ENCODE measurements around the gene KRT86. TPM values are rescaled to one million over a fixed set of nuclear protein-coding genes. Genes with fewer than 3 reads are reported as not detected.

Gene KRT86
- total RNA-seq, 1 donor from 2014 or later = 0.96 TPM

DNA sequence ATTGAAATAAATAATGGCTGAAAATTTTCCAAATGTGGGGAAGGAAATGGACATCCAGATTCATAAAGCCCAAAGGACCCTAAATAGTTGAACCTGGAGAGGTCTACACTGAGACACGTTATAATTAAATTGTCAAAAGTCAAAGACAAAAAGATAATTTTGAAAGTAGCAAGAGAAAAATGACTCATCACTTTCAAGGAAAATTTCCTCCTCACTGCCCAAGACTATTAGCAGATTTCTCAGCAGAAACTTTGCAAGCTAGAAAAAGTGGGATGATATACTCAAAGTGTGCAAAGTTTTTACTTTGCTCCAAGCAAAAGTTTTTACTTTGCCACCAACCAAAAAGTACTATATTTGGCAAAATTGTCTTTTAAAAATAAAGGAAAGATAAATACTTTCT lies 62.6 kb downstream of the KRT86 start:
- intact Hi-C loops (cut with DNase I) = no loop called here
- no peaks in the 10 kb centered on the region for H3K36me3 ChIP-seq
- TF ChIP-seq, protein P1, sequence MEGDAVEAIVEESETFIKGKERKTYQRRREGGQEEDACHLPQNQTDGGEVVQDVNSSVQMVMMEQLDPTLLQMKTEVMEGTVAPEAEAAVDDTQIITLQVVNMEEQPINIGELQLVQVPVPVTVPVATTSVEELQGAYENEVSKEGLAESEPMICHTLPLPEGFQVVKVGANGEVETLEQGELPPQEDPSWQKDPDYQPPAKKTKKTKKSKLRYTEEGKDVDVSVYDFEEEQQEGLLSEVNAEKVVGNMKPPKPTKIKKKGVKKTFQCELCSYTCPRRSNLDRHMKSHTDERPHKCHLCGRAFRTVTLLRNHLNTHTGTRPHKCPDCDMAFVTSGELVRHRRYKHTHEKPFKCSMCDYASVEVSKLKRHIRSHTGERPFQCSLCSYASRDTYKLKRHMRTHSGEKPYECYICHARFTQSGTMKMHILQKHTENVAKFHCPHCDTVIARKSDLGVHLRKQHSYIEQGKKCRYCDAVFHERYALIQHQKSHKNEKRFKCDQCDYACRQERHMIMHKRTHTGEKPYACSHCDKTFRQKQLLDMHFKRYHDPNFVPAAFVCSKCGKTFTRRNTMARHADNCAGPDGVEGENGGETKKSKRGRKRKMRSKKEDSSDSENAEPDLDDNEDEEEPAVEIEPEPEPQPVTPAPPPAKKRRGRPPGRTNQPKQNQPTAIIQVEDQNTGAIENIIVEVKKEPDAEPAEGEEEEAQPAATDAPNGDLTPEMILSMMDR (IDR thresholded peaks at IDR 0.05) = no peak

DNA sequence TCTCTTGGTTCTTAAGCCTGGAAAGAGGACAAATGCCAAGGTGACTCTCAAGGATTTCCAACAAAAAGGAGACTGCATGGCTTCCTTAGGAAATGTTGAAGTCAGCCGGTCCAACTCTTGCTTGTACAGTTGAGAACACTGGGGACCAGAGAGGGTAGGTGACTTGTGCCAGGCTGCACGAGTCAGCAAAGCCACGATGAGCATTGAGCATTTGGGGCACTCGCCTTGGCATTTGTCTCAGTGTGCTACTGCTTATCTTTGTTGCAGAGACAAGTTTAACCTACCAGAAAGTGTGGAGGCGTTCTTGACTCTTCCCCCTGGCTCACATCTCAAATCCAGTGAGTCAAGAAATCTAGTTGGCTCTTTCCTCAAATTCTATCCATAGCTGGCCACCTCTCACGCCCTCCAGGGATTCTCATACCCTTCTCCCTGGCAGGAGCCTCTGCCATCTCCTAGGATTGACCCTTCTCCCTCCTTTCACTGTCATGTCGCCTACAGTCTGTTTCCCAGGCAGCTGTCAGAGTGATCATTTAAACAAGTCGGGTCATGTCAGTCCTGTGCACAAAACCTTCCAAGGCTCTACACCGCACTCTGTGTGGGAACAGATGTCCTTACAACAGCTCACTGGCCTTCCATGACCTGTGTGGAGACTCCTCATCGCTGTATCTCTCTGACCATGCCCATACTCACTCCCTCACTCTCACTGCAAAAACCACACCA lies 64.0 kb downstream of the KRT86 start:
- intact Hi-C loops (cut with DNase I) = no loop called here
- Histone ChIP-seq H3K4me3 (no peak overlapping the region), H3K9me3 (peaks cover 6 to 17% of the 10 kb centered on the region in 2 donors), H3K4me1 (no peaks in the 10 kb centered on the region), H3K36me3 (no peaks in the 10 kb centered on the region), H3K27me3 (no peaks in the 10 kb centered on the region), H3K27ac (no peak overlapping the region)
- TF ChIP-seq, protein P1 (IDR thresholded peaks at IDR 0.05) = no peak
- DNase-seq (ENCODE audit: low spot score in 2 of 2) = no peak

More for the DNA sequence above, 62.6 kb downstream of the KRT86 start:
- no peak for DNase-seq (ENCODE audit: low spot score in 2 of 2)
- H3K27ac ChIP-seq = no peak overlapping the region
- no peaks in the 10 kb centered on the region for H3K27me3 ChIP-seq
- no peaks in the 10 kb centered on the region for H3K4me1 ChIP-seq
- no peak overlapping the region for H3K4me3 ChIP-seq
- peaks cover 6 to 17% of the 10 kb centered on the region in 2 donors for H3K9me3 ChIP-seq

DNA sequence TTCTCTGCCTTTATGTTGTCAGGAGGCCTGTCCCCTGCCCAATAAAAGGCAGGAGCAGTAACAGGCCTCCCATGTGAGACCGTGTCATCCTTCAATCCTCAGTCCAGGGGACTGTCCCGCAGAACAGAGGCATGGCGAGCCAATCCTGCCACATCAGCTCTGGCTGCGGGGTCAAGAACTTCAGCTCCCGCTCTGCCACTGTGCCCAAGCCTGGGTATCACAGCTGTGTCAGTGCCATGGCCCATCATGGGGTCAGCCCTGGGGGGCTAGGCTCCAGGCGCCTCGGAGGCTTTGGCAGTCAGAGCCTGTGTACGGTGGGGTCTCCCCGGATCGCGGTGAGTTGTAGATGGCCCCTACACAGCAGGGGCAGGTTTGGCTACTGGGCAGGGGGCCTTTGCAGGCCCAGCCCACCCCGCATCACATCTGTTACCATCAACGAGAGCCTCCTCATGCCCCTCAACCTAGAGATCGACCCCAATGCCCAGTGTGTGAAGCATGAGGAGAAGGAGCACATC lies 66.7 kb downstream of the KRT86 start:
- TF ChIP-seq, protein P1 (IDR thresholded peaks at IDR 0.05) = no peak
- H3K4me1 ChIP-seq = no peaks in the 10 kb centered on the region
- H3K27ac ChIP-seq = no peak overlapping the region
- no peak overlapping the region for H3K4me3 ChIP-seq
- intact Hi-C loops (cut with DNase I) = no loop called here
- no peak for DNase-seq (ENCODE audit: low spot score in 2 of 2)
- H3K27me3 ChIP-seq = no peaks in the 10 kb centered on the region
- H3K36me3 ChIP-seq = no peaks in the 10 kb centered on the region
- peaks cover 6 to 13% of the 10 kb centered on the region in 2 donors for H3K9me3 ChIP-seq

DNA sequence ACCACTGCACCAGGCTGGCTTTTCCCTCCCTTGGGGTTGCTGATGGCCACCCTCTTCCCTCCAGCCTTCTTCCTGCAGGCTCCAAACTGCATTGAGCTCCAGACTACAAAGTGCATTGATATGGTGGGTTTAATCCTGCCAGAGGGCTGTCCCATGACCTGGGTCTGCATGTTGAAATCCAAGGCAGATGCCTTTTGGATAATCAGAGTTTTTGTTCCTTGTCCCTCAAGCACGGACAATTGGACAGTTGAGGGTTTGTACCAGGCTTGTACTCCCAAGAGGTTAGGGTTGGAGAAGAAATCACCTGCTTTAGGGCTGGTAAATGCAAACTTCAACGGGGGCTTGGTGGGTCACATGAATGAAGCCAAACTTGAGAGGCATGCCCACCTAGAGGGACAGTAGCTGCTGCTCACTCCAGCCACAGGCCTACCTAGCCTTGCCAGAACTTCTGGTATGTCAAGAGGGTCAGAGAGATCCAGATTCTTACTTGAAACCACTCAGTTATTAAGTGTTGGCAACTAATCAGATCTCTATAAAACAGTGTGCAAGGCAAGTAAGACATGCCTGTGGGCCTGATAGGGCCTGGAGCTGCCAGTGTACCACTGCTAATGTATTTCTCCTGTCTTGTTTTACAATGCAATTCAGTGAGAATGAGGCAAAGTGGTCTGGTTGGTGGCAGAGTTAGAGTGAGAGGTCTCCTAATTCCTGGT lies 68.5 kb downstream of the KRT86 start:
- no peak for DNase-seq (ENCODE audit: low spot score in 2 of 2)
- intact Hi-C loops (cut with DNase I) = no loop called here
- Histone ChIP-seq H3K27ac (no peak overlapping the region), H3K4me1 (no peaks in the 10 kb centered on the region), H3K4me3 (no peak overlapping the region), H3K36me3 (no peaks in the 10 kb centered on the region), H3K27me3 (no peaks in the 10 kb centered on the region), H3K9me3 (no peaks in the 10 kb centered on the region)
- TF ChIP-seq, protein P1 (IDR thresholded peaks at IDR 0.05) = no peak

DNA sequence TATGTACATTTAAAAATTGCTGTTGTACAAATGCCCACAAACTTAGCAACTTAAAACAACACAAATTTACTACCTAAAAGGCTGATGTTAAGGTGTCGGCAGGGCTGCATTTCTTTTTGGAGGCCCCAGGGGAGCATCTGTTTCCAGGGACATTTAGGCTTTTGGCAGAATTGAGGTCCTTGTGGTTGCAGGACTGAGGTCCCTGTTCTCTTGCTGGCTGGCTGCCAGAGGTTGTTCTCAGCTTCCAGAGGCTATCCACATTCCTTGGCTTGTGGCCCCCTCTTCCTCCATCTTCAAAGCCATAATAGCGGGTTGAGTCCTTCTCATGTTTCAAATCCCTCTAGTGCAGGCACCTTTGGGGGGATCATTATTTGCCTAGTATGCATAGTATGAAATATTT lies 69.1 kb downstream of the KRT86 start:
- H3K9me3 ChIP-seq = no peaks in the 10 kb centered on the region
- intact Hi-C loops (cut with DNase I) = no loop called here
- no peak overlapping the region for H3K4me3 ChIP-seq
- H3K27me3 ChIP-seq = no peaks in the 10 kb centered on the region
- no peaks in the 10 kb centered on the region for H3K36me3 ChIP-seq
- DNase-seq (ENCODE audit: low spot score in 2 of 2) = no peak
- no peak overlapping the region for H3K27ac ChIP-seq
- TF ChIP-seq, protein P1 (IDR thresholded peaks at IDR 0.05) = no peak
- H3K4me1 ChIP-seq = no peaks in the 10 kb centered on the region
